GM23248 (cell line): ENCODE measurements around the gene COL4A4. TPM values are rescaled to one million over a fixed set of nuclear protein-coding genes. Genes with fewer than 3 reads are reported as not detected.

ENCODE experiments used
- DNase-seq: peaks from one replicate; pipeline ENCODE4 v3.0.0-alpha.2; 2015
- H2AFZ ChIP-seq: fragments of 200-600 bp; sonication (generic); 2 replicates; pipeline ENCODE4 v1.6.1; 2016; ENCODE audit warnings: antibody characterized with exemption
- H3F3A ChIP-seq: fragments of 200-600 bp; sonication (generic); 2 replicates; pipeline ENCODE4 v1.6.1; 2016; ENCODE audit warnings: mild to moderate bottlenecking, antibody characterized with exemption, mixed run types; ENCODE audit not compliant: insufficient read depth
- H3K27ac ChIP-seq: fragments of 200-600 bp; sonication (generic); 2 replicates; pipeline ENCODE4 v1.5.1; 2016; ENCODE audit warnings: mild to moderate bottlenecking
- H3K27me3 ChIP-seq: fragments of 200-600 bp; sonication (generic); replicated peaks from 2 replicates; pipeline ENCODE4 v1.6.1; 2016; ENCODE audit warnings: mild to moderate bottlenecking; ENCODE audit not compliant: insufficient read depth
- H3K36me3 ChIP-seq: fragments of 200-600 bp; sonication (generic); 2 replicates; pipeline ENCODE4 v1.6.1; 2016; ENCODE audit warnings: low read depth, mild to moderate bottlenecking
- H3K4me1 ChIP-seq: fragments of 200-600 bp; sonication (generic); 2 replicates; pipeline ENCODE4 v1.6.1; 2016; ENCODE audit warnings: mild to moderate bottlenecking; ENCODE audit not compliant: insufficient read depth
- H3K4me2 ChIP-seq: fragments of 200-600 bp; sonication (generic); one replicate; pipeline ENCODE4 v1.6.1; 2016; ENCODE audit warnings: mild to moderate bottlenecking; ENCODE audit not compliant: unreplicated experiment
- H3K4me3 ChIP-seq: fragments of 200-600 bp; sonication (generic); 2 replicates; pipeline ENCODE4 v1.5.1; 2016; ENCODE audit warnings: mild to moderate bottlenecking
- H3K79me2 ChIP-seq: fragments of 200-600 bp; sonication (generic); 2 replicates; pipeline ENCODE4 v1.6.1; 2016; ENCODE audit warnings: mild to moderate bottlenecking; ENCODE audit not compliant: insufficient read depth
- H3K9ac ChIP-seq: fragments of 200-600 bp; sonication (generic); 2 replicates; pipeline ENCODE4 v1.6.1; 2016; ENCODE audit warnings: mild to moderate bottlenecking
- H3K9me2 ChIP-seq: fragments of 200-600 bp; sonication (generic); 2 replicates; pipeline ENCODE4 v1.6.1; 2016; ENCODE audit warnings: mixed run types, mild to moderate bottlenecking, moderate library complexity; ENCODE audit not compliant: insufficient read depth
- H3K9me3 ChIP-seq: fragments of 200-600 bp; sonication (generic); one replicate; pipeline ENCODE4 v1.6.1; 2017; ENCODE audit warnings: low read depth
- H4K20me1 ChIP-seq: fragments of 200-600 bp; sonication (generic); 2 replicates; pipeline ENCODE4 v1.6.0; 2016; ENCODE audit not compliant: insufficient read depth
- EZH2 ChIP-seq: fragments of 200-600 bp; sonication (generic); IDR thresholded peaks from 2 replicates; pipeline ENCODE4 v1.6.1; 2018; ENCODE audit warnings: antibody characterized with exemption, mild to moderate bottlenecking; ENCODE audit not compliant: insufficient read depth, poor library complexity, severe bottlenecking
- EZH2phosphoT487 ChIP-seq: fragments of 200-600 bp; sonication (generic); IDR thresholded peaks from 2 replicates; pipeline ENCODE4 v1.6.1; 2018; ENCODE audit warnings: antibody characterized with exemption, moderate library complexity, mild to moderate bottlenecking, low read depth; ENCODE audit not compliant: insufficient read depth
- WGBS, 2 experiments: methylation state at CpG; one replicate each; pipeline ENCODE4 v1.1.6; 2015 to 2017; ENCODE audit warnings: low lambda C conversion rate in 2 of 2, low coverage in 1 of 2; ENCODE audit errors: missing lambda C conversion rate in 2 of 2; 5-methylcytosine and 5-hydroxymethylcytosine counted together
- in situ Hi-C: fragments of 300-500 bp; cut with MboI; formaldehyde crosslinking; loops from 2 replicates; pipeline ENCODE4 v1.15.0; 2020
- polyA plus RNA-seq: library from polyadenylated mRNA; unstranded; fragments of >200 nt; fragmentation: Nextera tagmentation; extraction: Ambion mirVana; gene quantifications from 2 replicates; pipeline ENCODE4 v1.2.1, GENCODE V29; 2016
- total RNA-seq: library from RNA; depleted of rRNA; stranded (reverse); fragments of >200 nt; shearing (Covaris generic); gene quantifications from 2 replicates; pipeline ENCODE4 v1.2.3, GENCODE V29; 2014

Gene COL4A4
- total and polyA plus RNA-seq, 2 experiments from 2014 or later, result 0.36 to 0.76 TPM

GRCh38 chr2:227057743-227058447, 106.1 kb downstream of the COL4A4 start:
- no peak for TF ChIP-seq EZH2phosphoT487
- no peak for TF ChIP-seq EZH2
- H3K4me1 ChIP-seq, result no peaks in the 10 kb centered on the region
- 54 to 64% methylated on average over 3 of the region's 3 CpGs for WGBS, 2 experiments
- in situ Hi-C loops, result no loop called here
- H3K36me3 ChIP-seq, result no peaks in the 10 kb centered on the region
- H3K9ac ChIP-seq, result no peak overlapping the region
- H3K79me2 ChIP-seq, result no peaks in the 10 kb centered on the region
- H3K4me2 ChIP-seq, result no peak overlapping the region
- no peak overlapping the region for H3K27ac ChIP-seq
- H2AFZ ChIP-seq, result no peak overlapping the region
- no peaks in the 10 kb centered on the region for H4K20me1 ChIP-seq
- no peaks in the 10 kb centered on the region for H3K27me3 ChIP-seq
- H3K9me3 ChIP-seq, result no peaks in the 10 kb centered on the region
- no peak for DNase-seq
- no peaks in the 10 kb centered on the region for H3F3A ChIP-seq
- no peaks in the 10 kb centered on the region for H3K9me2 ChIP-seq
- no peak overlapping the region for H3K4me3 ChIP-seq

DNA sequence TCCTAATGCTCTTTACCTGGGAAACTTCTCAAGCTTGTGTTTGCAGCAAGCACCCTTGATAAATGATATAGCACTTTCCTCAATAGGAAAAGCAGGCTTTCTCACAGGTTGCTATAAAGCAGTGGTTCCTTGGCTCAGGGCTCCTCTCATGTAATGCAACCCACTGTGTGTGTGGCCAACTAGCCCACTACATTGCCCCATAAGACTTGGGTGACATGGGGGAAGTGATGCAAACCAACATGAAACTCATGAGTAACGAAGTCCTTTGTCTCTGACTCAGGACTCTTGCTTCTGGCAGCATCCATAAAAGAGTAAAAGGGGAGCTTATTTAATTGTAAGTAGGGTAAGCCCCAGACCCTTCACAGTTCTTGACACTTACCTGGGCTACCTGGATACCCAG, 106.9 kb downstream of the COL4A4 start:
- WGBS, 2 experiments, result 69 to 79% methylated on average over 1 of the region's 1 CpG
- H4K20me1 ChIP-seq, result no peaks in the 10 kb centered on the region
- in situ Hi-C loops, result no loop called here

DNA sequence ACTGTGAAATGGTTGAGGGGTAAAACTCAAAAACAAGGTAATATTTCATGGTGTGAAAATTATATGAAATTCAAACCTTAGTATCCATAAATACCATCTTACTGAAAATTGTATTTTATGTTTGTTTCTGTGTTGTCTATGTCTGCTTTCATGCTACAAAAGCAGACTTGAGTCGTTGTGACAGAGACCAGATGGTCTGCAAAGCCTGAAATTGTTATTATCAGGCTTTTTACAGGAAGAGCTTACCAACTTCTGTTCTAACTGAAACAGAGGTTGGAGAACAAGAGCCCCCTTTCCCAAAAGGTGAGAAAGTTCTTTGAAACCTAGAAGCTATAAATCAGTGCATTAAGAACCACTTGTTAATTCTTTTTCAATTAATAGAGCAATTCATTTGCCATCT, 110.0 kb downstream of the COL4A4 start:
- Histone ChIP-seq H3K9ac (no peak overlapping the region), H2AFZ (no peak overlapping the region), H3F3A (no peaks in the 10 kb centered on the region), H3K36me3 (no peaks in the 10 kb centered on the region), H3K27me3 (no peaks in the 10 kb centered on the region), H3K9me3 (no peaks in the 10 kb centered on the region), H3K27ac (no peak overlapping the region), H3K4me1 (no peaks in the 10 kb centered on the region), H4K20me1 (no peaks in the 10 kb centered on the region), H3K9me2 (no peaks in the 10 kb centered on the region), H3K4me2 (no peak overlapping the region), H3K4me3 (no peak overlapping the region), H3K79me2 (no peaks in the 10 kb centered on the region)
- in situ Hi-C loops, result no loop called here
- no peak for DNase-seq
- WGBS, 2 experiments, result 11 to 18% methylated on average over 1 of the region's 1 CpG
- no peak for TF ChIP-seq EZH2
- no peak for TF ChIP-seq EZH2phosphoT487

More for the DNA sequence above, 106.9 kb downstream of the COL4A4 start:
- Histone ChIP-seq H3K9me3 (no peaks in the 10 kb centered on the region), H3K36me3 (no peaks in the 10 kb centered on the region), H3K4me3 (no peak overlapping the region), H3K79me2 (no peaks in the 10 kb centered on the region), H3K9me2 (no peaks in the 10 kb centered on the region), H3F3A (no peaks in the 10 kb centered on the region), H3K9ac (no peak overlapping the region), H3K4me1 (no peaks in the 10 kb centered on the region), H3K4me2 (no peak overlapping the region), H3K27ac (no peak overlapping the region), H2AFZ (no peak overlapping the region), H3K27me3 (no peaks in the 10 kb centered on the region)
- peak; percentile 17 for DNase-seq
- TF ChIP-seq EZH2 (no peak), EZH2phosphoT487 (no peak)

- Histone ChIP-seq H3K27ac (no peak overlapping the region), H3K4me3 (no peak overlapping the region), H3K27me3 (no peaks in the 10 kb centered on the region), H3K4me2 (no peak overlapping the region), H3K9ac (no peak overlapping the region), H3K36me3 (no peaks in the 10 kb centered on the region), H3K79me2 (no peaks in the 10 kb centered on the region), H3K4me1 (no peaks in the 10 kb centered on the region), H3F3A (no peaks in the 10 kb centered on the region), H4K20me1 (no peaks in the 10 kb centered on the region), H2AFZ (no peak overlapping the region), H3K9me2 (no peaks in the 10 kb centered on the region), H3K9me3 (no peaks in the 10 kb centered on the region)
- WGBS, 2 experiments, result 26 to 27% methylated on average over 6 of the region's 6 CpGs
- TF ChIP-seq EZH2phosphoT487 (no peak), EZH2 (no peak)
- DNase-seq, result no peak
- in situ Hi-C loops, result no loop called here
Measured at GRCh38 chr2:227052879-227053278, 111.1 kb downstream of the COL4A4 start.
